Mesothelial cell of epicardium (in vitro differentiated cells): ENCODE measurements around the gene RARG. TPM values are rescaled to one million over a fixed set of nuclear protein-coding genes. Genes with fewer than 3 reads are reported as not detected.

Experiments
- DNase-seq, 2 experiments: peaks; one replicate each; pipeline ENCODE4 v3.0.0; 2021; ENCODE audit warnings: low spot score in 2 of 2; ENCODE audit not compliant: unreplicated experiment in 2 of 2
- H3K27ac Mint-ChIP-seq: 2 replicates; pipeline ENCODE4 v1.8.0; 2021; ENCODE audit warnings: mixed read lengths
- H3K27me3 Mint-ChIP-seq: 2 replicates; pipeline ENCODE4 v1.8.0; 2021; ENCODE audit warnings: low read depth, mixed read lengths
- H3K36me3 Mint-ChIP-seq: 2 replicates; pipeline ENCODE4 v1.8.0; 2021; ENCODE audit warnings: mixed read lengths
- H3K4me1 Mint-ChIP-seq: 2 replicates; pipeline ENCODE4 v1.8.0; 2021; ENCODE audit warnings: mixed read lengths
- H3K4me3 Mint-ChIP-seq: 2 replicates; pipeline ENCODE4 v1.8.0; 2021; ENCODE audit warnings: mild to moderate bottlenecking, moderate library complexity, mixed read lengths
- H3K9me3 Mint-ChIP-seq: 2 replicates; pipeline ENCODE4 v1.8.0; 2021; ENCODE audit warnings: mixed read lengths
- CTCF ChIP-seq: fragments of 200-600 bp; sonication (generic); IDR thresholded peaks from one replicate; pipeline ENCODE4 v1.5.0; 2021; ENCODE audit warnings: antibody characterized with exemption; ENCODE audit not compliant: unreplicated experiment
- total RNA-seq: library from RNA; stranded (reverse); gene quantifications from 3 replicates; pipeline ENCODE4 v1.2.1, GENCODE V29; 2021

Gene RARG
- total RNA-seq, 1 donor from 2014 or later = 72.2 TPM

- H3K36me3 Mint-ChIP-seq = peaks cover 41% of the 10 kb centered on the region
- no peaks in the 10 kb centered on the region for H3K9me3 Mint-ChIP-seq
- no peak for TF ChIP-seq CTCF
- no peak for DNase-seq
- H3K27me3 Mint-ChIP-seq = no peaks in the 10 kb centered on the region
- H3K27ac Mint-ChIP-seq = no peak overlapping the region
- peaks cover 38% of the 10 kb centered on the region for H3K4me1 Mint-ChIP-seq
- H3K4me3 Mint-ChIP-seq = no peak overlapping the region
Measured at GRCh38 chr12:53186745-53187144, 45.3 kb downstream of the RARG start.

DNA sequence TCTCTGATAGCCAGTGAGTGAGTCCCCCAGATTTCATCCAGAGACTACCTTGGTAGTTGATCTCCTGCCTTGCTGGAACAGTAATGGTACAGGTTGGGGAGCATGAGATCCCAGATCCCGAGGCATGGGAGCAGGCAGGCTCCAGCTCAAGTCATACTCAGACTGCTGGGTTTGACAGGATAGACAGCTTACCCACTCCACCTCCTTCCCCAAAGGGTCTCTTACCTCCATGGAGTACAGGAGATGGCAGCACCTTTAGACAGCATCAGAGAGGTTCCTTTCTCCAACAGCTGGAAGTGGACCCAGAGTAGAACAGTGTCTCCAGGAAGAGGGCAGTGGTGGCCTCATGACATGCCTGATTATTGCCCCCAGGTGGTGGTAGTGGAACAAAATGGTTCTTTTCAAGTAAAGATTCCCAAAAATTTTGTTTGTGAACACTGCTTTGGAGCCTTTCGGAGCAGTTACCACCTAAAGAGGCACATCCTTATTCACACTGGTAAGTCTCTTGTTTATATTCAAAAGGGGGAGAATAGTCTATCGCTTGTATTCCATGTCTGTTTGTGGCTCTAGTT is 46.3 kb downstream of the RARG start:
- Mint-ChIP-seq H3K4me1 (peaks cover 44% of the 10 kb centered on the region), H3K9me3 (no peaks in the 10 kb centered on the region), H3K4me3 (no peak overlapping the region), H3K27ac (no peak overlapping the region), H3K36me3 (peaks cover 41% of the 10 kb centered on the region), H3K27me3 (no peaks in the 10 kb centered on the region)
- no peak for DNase-seq
- no peak for TF ChIP-seq CTCF

GRCh38 chr12:53184828-53185227 is 47.2 kb downstream of the RARG start:
- Mint-ChIP-seq H3K36me3 (peaks cover 41% of the 10 kb centered on the region), H3K4me3 (no peak overlapping the region), H3K27ac (no peak overlapping the region), H3K4me1 (peaks cover 43% of the 10 kb centered on the region), H3K27me3 (no peaks in the 10 kb centered on the region), H3K9me3 (no peaks in the 10 kb centered on the region)
- DNase-seq = no peak
- TF ChIP-seq CTCF = no peak

DNA sequence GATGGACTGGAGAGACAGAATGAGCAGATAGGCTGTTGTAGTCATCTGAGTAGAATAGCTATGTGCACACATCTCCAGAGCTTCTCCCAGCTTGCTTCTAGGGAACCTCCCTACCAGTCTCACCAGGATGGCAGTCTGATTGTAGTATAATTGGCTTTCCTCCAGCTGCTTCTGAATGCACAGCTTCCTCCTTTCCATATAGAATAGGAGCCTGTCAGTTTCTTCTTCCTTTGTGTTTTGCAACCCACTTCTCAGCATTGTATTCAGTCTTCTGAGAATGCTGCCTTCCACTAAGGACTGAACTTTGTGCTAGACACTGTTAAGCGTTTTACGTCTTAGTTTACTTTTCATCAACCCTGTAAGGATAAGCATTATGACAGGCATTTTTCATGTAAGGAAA is 49.1 kb downstream of the RARG start:
- no peaks in the 10 kb centered on the region for H3K9me3 Mint-ChIP-seq
- no peaks in the 10 kb centered on the region for H3K27me3 Mint-ChIP-seq
- no peak for DNase-seq
- peak overlapping the region; percentile 88 for H3K27ac Mint-ChIP-seq
- H3K4me3 Mint-ChIP-seq = peak overlapping the region; percentile 82
- TF ChIP-seq CTCF = no peak
- H3K36me3 Mint-ChIP-seq = peaks cover 41% of the 10 kb centered on the region
- peaks cover 53% of the 10 kb centered on the region for H3K4me1 Mint-ChIP-seq

- Mint-ChIP-seq H3K9me3 (no peaks in the 10 kb centered on the region), H3K27me3 (no peaks in the 10 kb centered on the region), H3K4me3 (peak overlapping the region; percentile 82), H3K36me3 (peaks cover 32% of the 10 kb centered on the region), H3K4me1 (peaks cover 57% of the 10 kb centered on the region), H3K27ac (peak overlapping the region; percentile 88)
- no peak for DNase-seq
- TF ChIP-seq CTCF = no peak
Measured at GRCh38 chr12:53181935-53182334, 50.1 kb downstream of the RARG start.
